HG03378 (cell line): ENCODE data around the gene TRAPPC11.
"Not testable (repeated sequence)": the region's sequence is repeated elsewhere in the genome, so short reads cannot be mapped to it uniquely, and the experiment has no call there.

ENCODE experiments used
- ATAC-seq: cut with Tn5 transposase; IDR thresholded peaks from one replicate; pipeline ENCODE4 v1.9.1; 2021; ENCODE audit warnings: mild to moderate bottlenecking, moderate library complexity; ENCODE audit not compliant: unreplicated experiment

The TRAPPC11 gene

GRCh38 chr4:183718876-183719275, 59.8 kb downstream of the TRAPPC11 start:
- ATAC-seq: no peak

DNA sequence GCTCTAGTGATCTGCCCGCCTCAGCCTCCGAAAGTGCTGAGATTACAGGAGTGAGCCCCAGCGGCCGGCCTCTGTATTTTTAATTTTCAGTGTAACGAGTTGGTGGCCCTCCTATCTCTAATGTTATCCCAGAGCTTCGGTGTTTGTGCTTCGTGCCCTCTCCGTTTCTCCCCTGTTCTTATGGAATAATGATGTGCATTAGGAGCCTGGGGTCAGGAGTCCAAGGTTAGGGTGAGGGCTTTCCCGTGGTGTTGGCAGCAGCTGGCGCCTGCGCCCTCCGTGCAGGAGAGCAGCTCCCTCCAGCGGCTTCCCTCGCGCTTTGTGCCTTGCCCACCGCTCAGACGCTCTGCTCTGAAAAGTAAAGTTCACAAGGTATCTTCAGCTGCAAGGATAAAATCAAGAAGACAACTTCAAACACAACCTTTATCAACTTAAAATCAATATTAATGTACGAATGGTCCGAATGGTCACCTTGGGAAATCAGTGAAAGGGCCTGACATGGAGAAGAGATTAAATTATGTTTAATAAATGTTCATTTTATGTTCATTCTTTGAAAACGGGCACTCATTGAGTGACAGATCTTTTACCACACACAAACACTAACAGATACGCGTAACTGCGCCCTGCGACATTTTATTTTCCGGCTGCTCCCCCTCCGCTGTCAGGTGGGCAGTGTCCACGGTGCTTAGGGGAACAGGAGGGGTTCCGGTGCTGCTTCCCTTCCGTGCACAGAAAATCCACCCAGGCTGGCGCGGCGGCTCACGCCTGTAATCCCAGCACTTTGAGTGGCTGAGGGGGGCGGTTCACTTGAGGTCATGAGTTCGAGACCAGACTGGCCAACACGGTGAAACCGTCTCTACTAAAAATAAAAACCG, 62.4 kb downstream of the TRAPPC11 start:
- ATAC-seq: peak; percentile 46

GRCh38 chr4:183722731-183723560, 63.9 kb downstream of the TRAPPC11 start:
- ATAC-seq: peak; percentile 54

GRCh38 chr4:183723561-183724228, 64.6 kb downstream of the TRAPPC11 start:
- no peak for ATAC-seq

DNA sequence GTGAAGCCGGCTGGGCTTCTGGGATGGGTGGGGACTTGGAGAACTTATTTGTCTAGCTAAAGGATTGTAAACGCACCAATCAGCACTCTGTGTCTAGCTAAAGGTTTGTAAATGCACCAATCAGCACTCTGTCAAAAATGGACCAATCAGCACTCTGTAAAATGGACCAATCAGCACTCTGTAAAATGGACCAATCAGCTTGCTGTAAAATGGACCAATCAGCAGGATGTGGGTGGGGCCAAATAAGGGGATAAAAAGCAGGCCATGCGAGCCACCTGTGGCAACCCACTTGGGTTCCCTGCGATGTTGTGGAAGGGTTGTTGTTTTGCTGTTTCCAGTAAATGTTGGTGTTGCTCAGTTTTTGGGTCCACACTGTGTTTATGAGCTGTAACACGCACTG, 66.5 kb downstream of the TRAPPC11 start:
- ATAC-seq: not testable (repeated sequence)

- no peak for ATAC-seq
Measured at GRCh38 chr4:183727482-183727881, 68.4 kb downstream of the TRAPPC11 start.

- ATAC-seq: no peak
Measured at GRCh38 chr4:183728223-183729068, 69.4 kb downstream of the TRAPPC11 start.

DNA sequence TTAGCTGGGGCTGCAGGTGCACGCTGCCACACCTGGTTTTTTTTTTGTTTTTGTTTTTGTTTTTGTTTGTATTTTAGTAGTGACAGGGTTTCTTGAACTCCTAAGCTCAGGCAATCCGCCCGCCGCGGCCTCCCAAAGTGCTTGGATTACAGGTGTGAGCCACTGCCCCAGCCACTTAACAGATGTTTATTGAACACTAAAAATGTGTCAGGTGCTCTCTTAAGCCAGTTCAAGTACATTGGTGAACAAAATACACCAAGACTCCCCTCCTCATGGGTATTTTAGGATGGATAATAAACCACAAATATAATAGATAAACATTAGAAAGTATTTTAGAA, 69.9 kb downstream of the TRAPPC11 start:
- ATAC-seq: no peak

DNA sequence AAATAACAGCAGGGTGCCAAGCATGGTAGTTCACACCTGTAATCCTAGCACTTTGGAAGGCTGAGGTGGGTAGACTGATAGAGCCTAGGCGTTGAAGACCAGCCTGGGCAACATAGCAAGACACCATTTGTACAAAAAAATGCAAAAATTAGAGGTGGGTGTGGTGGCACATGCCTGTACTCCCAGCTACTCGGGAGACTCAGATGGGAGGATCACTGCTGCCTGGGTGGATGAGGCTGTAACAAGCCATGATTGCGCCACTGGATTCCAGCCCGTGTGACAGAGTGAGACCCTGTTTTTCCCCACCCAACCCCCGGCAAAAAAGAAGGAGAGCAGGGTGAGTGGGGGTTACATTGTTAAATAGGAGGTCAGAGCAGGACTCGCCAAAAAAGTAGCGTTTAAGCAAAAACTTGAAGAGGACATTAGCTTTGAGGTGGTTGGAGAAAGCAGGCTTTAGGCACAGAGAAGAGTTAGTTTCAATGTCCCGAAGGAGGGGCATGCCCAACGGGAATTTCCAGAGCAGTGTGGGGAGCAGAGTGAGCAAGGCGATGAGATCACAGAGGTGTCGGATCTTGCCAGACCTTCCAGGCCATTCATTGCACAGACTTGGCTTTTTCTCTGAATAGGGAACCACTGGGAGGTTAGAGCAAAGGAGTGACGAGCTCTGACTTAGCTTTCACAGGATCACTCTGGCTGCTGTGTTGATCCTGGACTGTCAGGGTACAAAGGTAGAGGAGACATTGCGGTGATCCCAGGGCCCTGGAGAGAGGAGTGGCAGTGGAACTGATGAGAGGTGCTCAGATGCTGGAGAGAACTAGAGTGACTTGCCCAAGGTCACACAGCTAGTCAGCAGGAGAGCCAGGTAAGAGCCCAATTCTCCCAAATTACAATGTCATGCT, 70.6 kb downstream of the TRAPPC11 start:
- ATAC-seq: no peak

- no peak for ATAC-seq
Measured at GRCh38 chr4:183732296-183732695, 73.2 kb downstream of the TRAPPC11 start.

- ATAC-seq: no peak
Measured at GRCh38 chr4:183733181-183733580, 74.1 kb downstream of the TRAPPC11 start.

DNA sequence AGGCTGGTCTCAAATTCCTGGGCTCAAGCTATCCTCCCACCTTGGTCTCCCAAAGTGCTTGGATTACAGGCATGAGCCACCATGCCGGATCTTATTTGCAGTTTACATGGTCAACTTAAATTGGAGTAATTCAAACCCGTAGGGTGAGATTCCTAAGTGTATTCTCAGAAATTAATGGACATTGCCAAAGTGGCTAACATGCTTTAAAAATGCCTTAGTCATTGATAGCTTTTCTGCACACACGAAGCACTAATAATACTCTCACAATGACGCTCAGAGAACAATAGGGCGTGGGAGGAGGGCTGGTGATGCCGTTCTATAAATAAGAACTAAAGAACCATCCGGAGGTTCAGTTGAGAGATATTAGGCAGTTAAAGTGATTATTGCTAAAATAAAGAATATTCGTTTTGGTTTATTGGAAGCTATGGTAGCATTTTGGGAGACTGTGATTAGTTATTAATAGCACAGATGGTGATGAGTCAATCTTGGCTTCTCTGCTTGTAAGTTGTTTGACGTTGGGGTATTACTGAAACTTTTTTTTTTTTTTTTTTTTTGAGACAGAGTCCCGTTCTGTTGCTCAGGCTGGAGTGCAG, 79.1 kb downstream of the TRAPPC11 start:
- ATAC-seq: peak; percentile 59

- ATAC-seq: no peak
Measured at GRCh38 chr4:183738961-183739360, 79.9 kb downstream of the TRAPPC11 start.

- no peak for ATAC-seq
Measured at GRCh38 chr4:183746305-183747229, 87.5 kb downstream of the TRAPPC11 start.

DNA sequence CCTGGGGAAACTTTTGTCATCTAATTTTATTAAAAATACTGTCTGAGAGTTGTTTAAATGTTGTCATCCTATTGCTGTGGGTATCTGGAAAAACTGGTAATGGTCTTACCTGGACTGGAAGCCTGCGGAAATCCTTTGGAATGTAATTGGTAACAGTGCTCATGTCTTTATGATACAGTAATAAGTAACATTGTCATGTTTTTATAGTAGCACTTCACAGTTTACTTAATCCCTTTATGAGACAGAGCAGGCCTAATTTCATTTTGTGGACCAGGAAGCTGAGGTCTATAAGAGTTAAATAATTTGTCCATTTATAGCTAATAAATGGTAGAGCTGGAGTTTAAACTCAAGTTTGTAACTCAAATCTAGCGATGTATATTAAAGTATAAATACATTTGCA, 88.3 kb downstream of the TRAPPC11 start:
- ATAC-seq: no peak

DNA sequence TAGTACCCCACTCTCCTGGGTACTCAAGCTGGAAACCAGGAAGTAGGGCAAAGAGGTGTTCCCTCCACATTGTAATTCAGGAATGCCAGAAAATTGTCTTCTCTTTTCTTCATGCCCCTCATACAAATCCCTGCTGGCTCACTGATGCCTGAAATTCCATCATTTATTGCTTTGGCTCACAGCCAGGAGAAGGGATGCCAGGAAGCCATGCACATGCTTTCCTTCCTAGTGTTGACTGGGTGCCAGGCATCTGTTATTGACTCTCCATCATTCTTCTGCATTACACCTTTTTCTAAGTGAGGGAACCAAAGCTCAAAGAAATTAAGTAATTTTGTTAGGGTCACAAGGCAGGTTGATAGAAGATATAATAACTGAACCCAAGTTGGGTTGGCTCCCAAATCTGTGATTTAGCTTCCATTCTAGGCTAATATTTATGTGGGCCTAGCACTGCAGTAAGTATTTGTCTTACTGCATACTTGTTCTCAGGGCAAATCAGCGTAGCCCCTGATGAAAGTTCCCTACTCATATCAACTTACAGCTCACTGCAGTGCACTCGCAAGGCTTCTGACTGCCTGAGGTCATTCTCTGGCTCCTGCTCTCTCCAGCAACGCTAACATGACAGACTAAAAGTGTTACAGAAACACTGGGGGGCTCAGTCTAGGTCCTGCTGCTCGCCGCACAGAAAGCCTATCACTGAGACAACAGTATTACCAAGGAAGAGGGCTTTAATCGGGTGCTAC, 89.0 kb downstream of the TRAPPC11 start:
- no peak for ATAC-seq

DNA sequence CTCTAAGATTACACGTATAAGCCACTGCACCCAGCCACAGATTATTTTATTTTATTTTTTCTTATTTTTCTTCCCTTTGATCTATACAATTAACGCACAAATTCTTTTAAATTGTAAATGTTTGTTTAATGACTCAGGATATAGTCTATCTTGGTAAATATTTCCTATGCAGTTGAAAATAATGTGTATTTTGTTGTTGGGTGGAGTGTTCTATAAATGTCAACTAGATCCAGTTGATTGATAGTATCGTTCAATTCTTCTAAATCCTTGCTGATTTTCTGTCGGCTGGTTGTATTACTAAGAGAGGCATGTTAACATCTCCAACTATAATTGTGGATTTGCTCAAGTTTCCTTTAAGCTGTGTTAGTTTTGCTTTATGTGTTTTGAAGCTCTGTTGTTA, 92.0 kb downstream of the TRAPPC11 start:
- ATAC-seq: no peak
